Stimulated activated naive CD8-positive, alpha-beta T cell treated with anti-CD3 and anti-CD28 coated beads, Interleukin-15, amount 100 ng/mL, for 72 hours (primary cell): ENCODE measurements around the gene BICC1.

Experiments used
- ATAC-seq: fragments of 150-1000 bp; cut with Tn5 transposase; 2 replicates; pipeline ENCODE4 v1.10.0; 2021; ENCODE audit warnings: mild to moderate bottlenecking, moderate library complexity
- DNase-seq, 2 donors: peaks; one replicate each; pipeline ENCODE4 v3.0.0; 2021 to 2022
- H3K27ac Mint-ChIP-seq, 2 donors: one replicate each; pipeline ENCODE4 v1.8.0; 2022; ENCODE audit warnings: mild to moderate bottlenecking in 2 of 2, mixed read lengths in 2 of 2, moderate library complexity in 2 of 2
- H3K27me3 Mint-ChIP-seq: one replicate; pipeline ENCODE4 v1.8.0; 2022; ENCODE audit warnings: mixed read lengths
- H3K4me1 Mint-ChIP-seq: one replicate; pipeline ENCODE4 v1.8.0; 2022; ENCODE audit warnings: mild to moderate bottlenecking, mixed read lengths
- H3K4me3 Mint-ChIP-seq, 2 donors: one replicate each; pipeline ENCODE4 v1.8.0; 2022; ENCODE audit warnings: mild to moderate bottlenecking in 2 of 2, mixed read lengths in 2 of 2, moderate library complexity in 1 of 2
- H3K9me3 Mint-ChIP-seq, 2 donors: one replicate each; pipeline ENCODE4 v1.8.0; 2022; ENCODE audit warnings: mixed read lengths in 2 of 2

The BICC1 gene

GRCh38 chr10:58508316-58508715, 4.4 kb upstream of the BICC1 start:
- DNase-seq (no peak), ATAC-seq (no peak)
- Mint-ChIP-seq H3K4me3 (no peak overlapping the region), H3K27ac (no peak overlapping the region), H3K27me3 (peaks cover 25% of the 10 kb centered on the region), H3K9me3 (no peaks in the 10 kb centered on the region), H3K4me1 (peaks cover 6% of the 10 kb centered on the region)

- peak in 1 of 2 donors; percentile 1 for DNase-seq
- peak overlapping the region; percentile 50 to 79 for H3K4me3 Mint-ChIP-seq
- peaks cover 26% of the 10 kb centered on the region for H3K27me3 Mint-ChIP-seq
- no peak overlapping the region for H3K27ac Mint-ChIP-seq
- ATAC-seq = peak; percentile 29
- peaks cover 12% of the 10 kb centered on the region for H3K4me1 Mint-ChIP-seq
- no peaks in the 10 kb centered on the region for H3K9me3 Mint-ChIP-seq
Measured at GRCh38 chr10:58511765-58512490, 744 bp upstream of the BICC1 start.

GRCh38 chr10:58513188-58514110, 777 bp downstream of the BICC1 start:
- peak overlapping the region; percentile 73 to 74 for H3K4me3 Mint-ChIP-seq
- DNase-seq = peak in 1 of 2 donors; percentile 10
- H3K27ac Mint-ChIP-seq = no peak overlapping the region
- peaks cover 12% of the 10 kb centered on the region for H3K4me1 Mint-ChIP-seq
- H3K9me3 Mint-ChIP-seq = no peaks in the 10 kb centered on the region
- ATAC-seq = peak; percentile 35
- H3K27me3 Mint-ChIP-seq = peaks cover 41% of the 10 kb centered on the region

GRCh38 chr10:58514111-58514770, 1.6 kb downstream of the BICC1 start:
- ATAC-seq (no peak), DNase-seq (no peak)
- peaks cover 47% of the 10 kb centered on the region for H3K27me3 Mint-ChIP-seq
- H3K9me3 Mint-ChIP-seq = no peaks in the 10 kb centered on the region
- H3K4me3 Mint-ChIP-seq = peak overlapping the region in 1 of 2 donors; percentile 73
- H3K4me1 Mint-ChIP-seq = peaks cover 12% of the 10 kb centered on the region
- no peak overlapping the region for H3K27ac Mint-ChIP-seq

GRCh38 chr10:58515291-58515941, 2.7 kb downstream of the BICC1 start:
- no peak overlapping the region for H3K27ac Mint-ChIP-seq
- DNase-seq = no peak

GRCh38 chr10:58516119-58516518, 3.4 kb downstream of the BICC1 start:
- Mint-ChIP-seq H3K27ac (no peak overlapping the region), H3K4me1 (peaks cover 12% of the 10 kb centered on the region), H3K9me3 (no peaks in the 10 kb centered on the region), H3K4me3 (no peak overlapping the region), H3K27me3 (peaks cover 53% of the 10 kb centered on the region)
- DNase-seq (no peak), ATAC-seq (no peak)

More at GRCh38 chr10:58515291-58515941, 2.7 kb downstream of the BICC1 start:
- Mint-ChIP-seq H3K9me3 (no peaks in the 10 kb centered on the region), H3K4me3 (no peak overlapping the region), H3K27me3 (peaks cover 50% of the 10 kb centered on the region), H3K4me1 (peaks cover 12% of the 10 kb centered on the region)
- ATAC-seq = no peak

- no peak for DNase-seq
- peaks cover 12% of the 10 kb centered on the region for H3K4me1 Mint-ChIP-seq
- H3K27ac Mint-ChIP-seq = no peak overlapping the region
- no peak for ATAC-seq
- no peak overlapping the region for H3K4me3 Mint-ChIP-seq
- H3K9me3 Mint-ChIP-seq = no peaks in the 10 kb centered on the region
- peaks cover 58% of the 10 kb centered on the region for H3K27me3 Mint-ChIP-seq
Measured at GRCh38 chr10:58516671-58517070, 4.0 kb downstream of the BICC1 start.

- Mint-ChIP-seq H3K4me1 (peaks cover 12% of the 10 kb centered on the region), H3K9me3 (no peaks in the 10 kb centered on the region), H3K27me3 (peaks cover 57% of the 10 kb centered on the region), H3K4me3 (no peak overlapping the region), H3K27ac (no peak overlapping the region)
- ATAC-seq (no peak), DNase-seq (no peak)
Measured at GRCh38 chr10:58517081-58517480, 4.4 kb downstream of the BICC1 start.

GRCh38 chr10:58517491-58518355, 5.1 kb downstream of the BICC1 start:
- H3K4me1 Mint-ChIP-seq = peaks cover 6% of the 10 kb centered on the region
- no peak for DNase-seq
- no peak overlapping the region for H3K4me3 Mint-ChIP-seq
- no peak for ATAC-seq
- no peak overlapping the region for H3K27ac Mint-ChIP-seq
- H3K9me3 Mint-ChIP-seq = peaks cover 0 to 5% of the 10 kb centered on the region in 2 donors
- peaks cover 57% of the 10 kb centered on the region for H3K27me3 Mint-ChIP-seq

GRCh38 chr10:58518775-58519174, 6.1 kb downstream of the BICC1 start:
- Mint-ChIP-seq H3K27me3 (peaks cover 53% of the 10 kb centered on the region), H3K27ac (no peak overlapping the region), H3K4me1 (peaks cover 2% of the 10 kb centered on the region), H3K4me3 (no peak overlapping the region), H3K9me3 (peaks cover 0 to 6% of the 10 kb centered on the region in 2 donors)
- no peak for ATAC-seq
- no peak for DNase-seq

GRCh38 chr10:58529077-58529728, 16.5 kb downstream of the BICC1 start:
- Mint-ChIP-seq H3K4me3 (no peak overlapping the region), H3K27ac (no peak overlapping the region), H3K9me3 (peaks cover 7 to 9% of the 10 kb centered on the region in 2 donors), H3K27me3 (peaks cover 11% of the 10 kb centered on the region), H3K4me1 (no peaks in the 10 kb centered on the region)
- ATAC-seq (no peak), DNase-seq (no peak)

- Mint-ChIP-seq H3K4me3 (no peak overlapping the region), H3K27ac (no peak overlapping the region), H3K4me1 (no peaks in the 10 kb centered on the region), H3K9me3 (peaks cover 18 to 22% of the 10 kb centered on the region in 2 donors), H3K27me3 (peaks cover 11% of the 10 kb centered on the region)
- peak; percentile 51 to 52 for DNase-seq
- ATAC-seq = peak; percentile 67
Measured at GRCh38 chr10:58531084-58531695, 18.5 kb downstream of the BICC1 start.

GRCh38 chr10:58535311-58535710, 22.6 kb downstream of the BICC1 start:
- ATAC-seq = no peak
- peaks cover 21% of the 10 kb centered on the region for H3K27me3 Mint-ChIP-seq
- H3K4me1 Mint-ChIP-seq = no peaks in the 10 kb centered on the region
- H3K9me3 Mint-ChIP-seq = peaks cover 28 to 33% of the 10 kb centered on the region in 2 donors
- no peak overlapping the region for H3K27ac Mint-ChIP-seq
- DNase-seq = no peak
- no peak overlapping the region for H3K4me3 Mint-ChIP-seq

- ATAC-seq (no peak), DNase-seq (no peak)
- no peaks in the 10 kb centered on the region for H3K4me1 Mint-ChIP-seq
- H3K27me3 Mint-ChIP-seq = no peaks in the 10 kb centered on the region
- H3K27ac Mint-ChIP-seq = no peak overlapping the region
- H3K9me3 Mint-ChIP-seq = peaks cover 4 to 5% of the 10 kb centered on the region in 2 donors
- no peak overlapping the region for H3K4me3 Mint-ChIP-seq
Measured at GRCh38 chr10:58543141-58543540, 30.5 kb downstream of the BICC1 start.
